Skeletal muscle tissue (tissue), 4 donors: ENCODE results near the gene NXPE2. TPM values are rescaled to one million over a fixed set of nuclear protein-coding genes. Genes with fewer than 3 reads are reported as not detected.
"Not testable (repeated sequence)": the region's sequence is repeated elsewhere in the genome, so short reads cannot be mapped to it uniquely, and the experiment has no call there.

Experiments
- H3K27ac ChIP-seq: one replicate; pipeline ENCODE4 v1.7.0; 2013; ENCODE audit warnings: mild to moderate bottlenecking, low read depth, low read length, inconsistent platforms
- H3K27me3 ChIP-seq, 3 donors: one replicate each; pipeline ENCODE4 v1.7.0; 2013; ENCODE audit warnings: low read length in 3 of 3; ENCODE audit not compliant: control insufficient read depth in 3 of 3, insufficient read depth in 3 of 3
- H3K36me3 ChIP-seq, 3 donors: one replicate each; pipeline ENCODE4 v1.7.0; 2013; ENCODE audit warnings: low read length in 3 of 3; ENCODE audit not compliant: control insufficient read depth in 3 of 3, insufficient read depth in 3 of 3
- H3K4me1 ChIP-seq, 3 donors: one replicate each; pipeline ENCODE4 v1.7.0; 2013; ENCODE audit warnings: low read length in 3 of 3, mild to moderate bottlenecking in 3 of 3; ENCODE audit not compliant: control insufficient read depth in 3 of 3, insufficient read depth in 3 of 3
- H3K4me3 ChIP-seq, 3 donors: one replicate each; pipeline ENCODE4 v1.7.0; 2013; ENCODE audit warnings: low read length in 3 of 3
- H3K9ac ChIP-seq, 3 donors: one replicate each; pipeline ENCODE4 v1.7.0; 2013; ENCODE audit warnings: low read length in 3 of 3, mild to moderate bottlenecking in 3 of 3, moderate library complexity in 2 of 3, low read depth in 1 of 3
- H3K9me3 ChIP-seq, 3 donors: one replicate each; pipeline ENCODE4 v1.7.0; 2013; ENCODE audit warnings: low read length in 3 of 3; ENCODE audit not compliant: control insufficient read depth in 3 of 3
- total RNA-seq: library from RNA; depleted of rRNA; stranded (reverse); fragments of >200 nt; gene quantifications from one replicate; pipeline ENCODE4 v1.2.3, GENCODE V29; 2014
- donor health status: Osteomylitis.

NXPE2 gene
- total RNA-seq: 0.52 TPM

DNA sequence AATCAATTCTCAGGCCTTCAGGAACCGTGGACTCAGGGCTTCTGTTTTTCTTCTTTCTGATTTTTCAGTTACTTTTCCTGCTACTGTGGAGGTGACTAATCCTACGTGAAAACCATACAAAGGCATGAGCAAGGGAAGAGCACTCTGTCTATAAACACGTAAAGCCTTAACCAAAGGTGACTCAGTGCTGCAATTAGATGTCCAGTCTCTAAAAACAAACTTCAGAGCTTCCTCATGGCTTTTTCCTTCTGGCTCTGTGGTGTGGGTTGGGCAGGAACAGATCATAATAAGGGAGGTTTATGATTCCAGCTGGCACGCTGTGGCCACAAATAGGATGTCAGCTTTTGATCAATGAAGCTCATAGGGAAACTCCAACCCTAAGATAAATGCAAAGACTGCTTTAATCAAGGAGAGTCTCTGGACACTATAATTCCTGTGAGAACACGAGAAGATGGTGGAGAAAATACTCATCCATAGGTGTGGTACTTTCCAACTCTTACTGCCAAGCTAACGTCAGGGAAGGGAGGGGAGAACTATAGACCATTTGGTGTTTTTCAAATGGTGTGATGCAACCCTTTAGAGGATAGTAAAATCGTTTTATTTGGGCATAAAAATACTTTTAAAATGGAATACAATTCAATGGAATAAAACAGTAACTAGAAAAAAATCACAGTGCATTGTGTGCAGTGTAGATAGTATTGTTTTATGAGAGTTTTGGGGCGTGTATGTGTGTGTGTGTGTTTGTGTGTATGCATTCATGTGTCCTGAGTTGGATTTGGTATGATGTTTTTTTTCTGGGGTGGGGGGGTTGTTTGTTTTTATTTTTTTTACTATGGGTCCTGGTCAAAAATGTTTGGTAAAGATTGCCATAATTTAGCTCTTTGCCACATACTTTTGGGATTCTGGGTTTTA is at the start of gene NXPE2:
Gene NXPE2, plus strand, starts transcription at position 403 of the 912 bp plus-strand sequence. Its CDS starts 49 bp downstream, at position 452.
- Histone ChIP-seq H3K27ac (no peak within 1 kb of the TSS), H3K4me3 (no peak within 1 kb of the TSS), H3K4me1 (no peaks in the 10 kb centered on the region), H3K9me3 (no peaks in the 10 kb centered on the region), H3K36me3 (no peaks in the 10 kb centered on the region), H3K9ac (no peak within 1 kb of the TSS), H3K27me3 (no peaks in the 10 kb centered on the region)

DNA sequence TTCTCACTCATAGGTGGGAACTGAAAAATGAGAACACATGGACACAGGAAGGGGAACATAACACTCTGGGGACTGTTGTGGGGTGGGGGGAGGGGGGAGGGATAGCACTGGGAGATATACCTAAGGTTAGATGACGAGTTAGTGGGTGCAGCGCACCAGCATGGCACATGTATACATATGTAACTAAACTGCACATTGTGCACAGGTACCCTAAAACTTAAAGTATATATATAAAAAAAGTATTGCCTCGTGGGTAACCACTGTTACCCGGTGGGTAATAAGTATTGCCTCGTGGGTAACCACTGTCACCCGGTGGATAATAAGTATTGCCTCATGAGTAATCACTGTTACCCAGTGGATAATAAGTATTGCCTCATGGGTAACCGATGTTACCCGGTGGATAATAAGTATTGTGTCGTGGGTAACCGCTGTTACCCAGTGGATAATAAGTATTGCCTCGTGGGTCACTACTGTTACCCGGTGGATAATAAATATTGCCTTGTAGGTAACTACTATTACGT is 46.8 kb upstream of the NXPE2 start:
- H3K27me3 ChIP-seq, H3K9ac ChIP-seq, H3K27ac ChIP-seq, H3K4me1 ChIP-seq, H3K9me3 ChIP-seq, H3K36me3 ChIP-seq, H3K4me3 ChIP-seq: not testable (repeated sequence)

DNA sequence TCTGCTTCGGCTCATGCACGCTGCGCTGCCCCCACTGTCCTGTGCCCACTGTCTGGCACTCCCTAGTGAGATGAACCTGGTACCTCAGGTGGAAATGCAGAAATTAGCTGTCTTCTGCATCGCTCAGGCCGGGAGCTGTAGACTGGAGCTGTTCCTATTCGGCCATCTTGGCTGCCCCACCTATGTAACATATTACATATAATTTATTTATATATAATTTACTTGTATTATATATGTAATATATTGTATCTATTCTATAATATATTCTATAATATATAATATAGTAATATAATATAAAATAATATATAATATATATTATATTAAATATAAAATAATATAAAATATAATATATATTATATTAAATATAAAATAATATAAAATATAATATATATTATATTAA is 38.9 kb upstream of the NXPE2 start:
- H3K9ac ChIP-seq, H3K36me3 ChIP-seq, H3K4me1 ChIP-seq, H3K27me3 ChIP-seq, H3K4me3 ChIP-seq, H3K27ac ChIP-seq, H3K9me3 ChIP-seq: not testable (repeated sequence)

DNA sequence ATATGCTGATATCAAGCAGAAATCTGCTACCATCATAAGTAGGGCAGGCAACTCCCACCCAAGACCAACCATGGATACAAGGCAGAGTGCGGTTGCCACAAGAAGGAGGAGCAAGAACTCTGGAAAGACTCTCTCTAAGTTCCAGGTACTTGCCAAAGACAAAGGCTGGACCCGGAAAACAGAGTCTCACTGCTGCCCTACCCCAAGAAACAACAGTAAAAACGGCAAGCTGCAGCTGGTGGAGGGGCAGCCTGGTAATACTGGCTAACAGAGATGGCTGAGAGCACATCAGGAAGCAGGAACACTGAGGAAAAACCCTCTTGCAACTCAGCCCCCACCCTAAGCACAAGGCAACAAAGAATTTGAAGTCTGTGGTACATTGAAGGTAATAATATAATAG is 27.7 kb upstream of the NXPE2 start:
- no peaks in the 10 kb centered on the region for H3K27me3 ChIP-seq
- no peak overlapping the region for H3K4me3 ChIP-seq
- H3K9ac ChIP-seq: no peak overlapping the region
- H3K9me3 ChIP-seq: no peaks in the 10 kb centered on the region
- H3K36me3 ChIP-seq: no peaks in the 10 kb centered on the region
- no peaks in the 10 kb centered on the region for H3K4me1 ChIP-seq
- no peak overlapping the region for H3K27ac ChIP-seq

DNA sequence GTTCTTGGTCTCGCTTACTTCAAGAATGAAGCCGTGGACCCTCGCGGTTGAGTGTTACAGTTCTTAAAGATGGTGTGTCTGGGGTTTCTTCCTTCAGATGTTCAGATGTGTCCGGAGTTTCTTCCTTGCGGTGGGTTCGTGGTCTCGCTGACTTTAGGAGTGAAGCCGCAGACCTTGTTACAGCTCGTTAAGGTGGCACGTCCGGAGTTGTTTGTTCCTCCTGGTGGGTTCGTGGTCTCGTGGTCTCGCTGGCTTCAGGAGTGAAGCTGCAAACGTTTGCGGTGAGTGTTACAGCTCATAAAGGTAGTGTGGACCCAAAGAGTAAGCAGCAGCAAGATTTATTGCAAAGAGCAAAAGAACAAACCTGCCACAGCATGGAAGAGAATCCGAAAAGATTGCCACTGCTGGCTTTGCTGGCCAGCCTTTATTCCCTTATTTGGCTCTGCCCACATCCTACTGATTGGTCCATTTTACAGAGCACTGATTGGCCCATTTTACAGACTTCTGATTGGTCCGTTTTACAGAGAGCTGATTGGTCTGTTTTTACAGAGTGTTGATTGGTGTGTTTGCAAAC is 27.1 kb upstream of the NXPE2 start:
- Histone ChIP-seq H3K4me3 (no peak overlapping the region), H3K27me3 (no peaks in the 10 kb centered on the region), H3K4me1 (no peaks in the 10 kb centered on the region), H3K9ac (no peak overlapping the region), H3K36me3 (no peaks in the 10 kb centered on the region), H3K9me3 (no peaks in the 10 kb centered on the region), H3K27ac (no peak overlapping the region)

DNA sequence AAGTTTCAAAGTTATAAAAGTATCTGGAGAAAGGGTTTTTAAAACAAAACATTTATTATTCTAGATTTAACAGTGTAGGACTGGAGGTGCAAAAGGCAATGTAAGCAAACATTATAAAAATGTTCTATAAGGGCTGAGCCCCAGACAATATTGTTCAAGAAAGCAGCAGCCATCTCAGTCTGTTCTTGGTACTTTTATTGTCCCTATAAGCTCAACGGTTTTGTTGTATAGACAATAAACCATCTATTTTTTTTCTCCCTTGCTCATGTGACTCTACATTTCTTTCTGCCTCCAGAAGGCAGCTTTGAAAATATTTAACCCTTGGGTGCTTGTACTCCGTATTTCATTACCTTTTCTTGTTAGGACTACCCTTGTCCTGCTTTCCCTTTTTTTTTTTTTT is 25.2 kb upstream of the NXPE2 start:
- Histone ChIP-seq H3K4me3 (no peak overlapping the region), H3K27ac (no peak overlapping the region), H3K9me3 (no peaks in the 10 kb centered on the region), H3K27me3 (no peaks in the 10 kb centered on the region), H3K4me1 (no peaks in the 10 kb centered on the region), H3K36me3 (no peaks in the 10 kb centered on the region), H3K9ac (no peak overlapping the region)

DNA sequence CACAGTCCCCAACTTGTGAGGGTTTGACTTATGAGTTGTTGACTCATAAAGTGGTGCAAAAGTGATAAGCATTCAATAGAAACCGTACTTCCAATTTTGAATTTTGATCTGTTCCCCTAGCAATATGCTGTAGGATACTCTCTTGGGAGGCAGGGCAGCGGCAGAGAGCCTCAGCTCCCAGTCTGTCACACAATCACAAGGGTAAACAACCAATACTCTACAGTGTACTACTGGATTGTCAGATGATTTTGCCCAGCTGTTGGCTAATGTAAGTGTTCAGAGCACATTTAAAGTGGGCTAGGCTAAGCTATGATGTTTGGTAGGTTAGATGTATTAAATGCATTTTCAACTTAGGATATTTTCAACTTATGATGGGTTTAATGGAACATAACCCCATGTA is 13.7 kb upstream of the NXPE2 start:
- Histone ChIP-seq H3K27ac (no peak overlapping the region), H3K9me3 (no peaks in the 10 kb centered on the region), H3K27me3 (no peaks in the 10 kb centered on the region), H3K36me3 (no peaks in the 10 kb centered on the region), H3K4me3 (no peak overlapping the region), H3K9ac (no peak overlapping the region), H3K4me1 (no peaks in the 10 kb centered on the region)

DNA sequence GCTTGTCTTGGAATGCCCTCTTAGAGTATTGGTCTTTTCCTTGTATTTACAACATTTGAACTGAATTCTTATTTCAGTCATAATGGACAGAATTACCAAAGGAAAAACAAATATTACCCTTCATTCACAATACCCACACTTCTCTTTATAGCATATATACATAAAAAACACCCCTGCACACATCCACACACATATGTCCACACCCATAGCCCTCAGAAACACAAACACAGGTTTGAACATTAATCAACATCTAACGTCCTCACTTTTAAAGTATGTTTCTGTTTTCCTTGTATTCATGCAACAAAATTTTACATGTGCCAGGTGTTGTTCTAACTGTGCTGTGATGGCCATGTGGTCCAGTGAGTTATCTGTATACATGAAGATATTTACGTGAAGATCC is 11.6 kb upstream of the NXPE2 start:
- H3K9ac ChIP-seq: no peak overlapping the region
- H3K27ac ChIP-seq: no peak overlapping the region
- no peak overlapping the region for H3K4me3 ChIP-seq
- no peaks in the 10 kb centered on the region for H3K9me3 ChIP-seq
- H3K36me3 ChIP-seq: no peaks in the 10 kb centered on the region
- no peaks in the 10 kb centered on the region for H3K4me1 ChIP-seq
- no peaks in the 10 kb centered on the region for H3K27me3 ChIP-seq

DNA sequence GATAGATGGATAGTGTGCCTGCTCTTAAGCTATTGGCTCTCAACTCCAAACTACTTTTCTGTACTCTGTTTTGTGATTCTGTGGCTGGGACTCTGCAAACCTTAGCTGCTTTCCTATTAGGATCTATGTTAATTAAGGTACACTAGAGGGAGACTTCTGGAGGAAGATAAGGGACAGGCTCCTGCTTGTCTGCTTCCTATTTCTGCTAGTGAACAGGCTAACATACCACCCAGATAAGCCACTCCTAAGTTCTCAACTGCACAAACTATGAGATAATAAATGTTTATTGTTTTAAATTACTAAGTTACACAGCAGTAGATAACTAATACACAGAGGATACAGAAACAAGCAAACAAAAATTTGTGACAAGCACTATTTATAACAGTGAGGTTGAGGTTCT is 10.2 kb upstream of the NXPE2 start:
- no peaks in the 10 kb centered on the region for H3K9me3 ChIP-seq

DNA sequence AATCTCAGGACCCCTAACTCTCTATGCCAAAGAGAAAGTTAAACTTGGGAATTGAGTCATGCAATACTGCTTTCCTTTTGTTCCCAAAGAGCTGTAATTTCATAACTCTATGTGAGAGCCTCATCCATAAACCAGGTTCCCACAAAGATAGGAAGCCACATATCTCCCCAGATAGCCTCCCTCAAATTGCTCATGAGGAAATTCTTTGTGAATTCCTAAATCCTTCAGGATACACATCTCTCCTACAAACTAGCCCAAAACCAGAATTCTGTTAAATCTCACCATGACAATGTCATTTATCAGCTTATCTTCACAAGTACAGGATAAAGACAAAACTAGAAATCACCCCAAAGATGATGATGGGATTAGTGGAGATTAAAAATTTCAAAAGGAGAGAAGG is 4.7 kb upstream of the NXPE2 start:
- Histone ChIP-seq H3K4me1 (no peaks in the 10 kb centered on the region), H3K27me3 (no peaks in the 10 kb centered on the region), H3K4me3 (no peak overlapping the region), H3K27ac (no peak overlapping the region), H3K36me3 (no peaks in the 10 kb centered on the region), H3K9ac (no peak overlapping the region), H3K9me3 (no peaks in the 10 kb centered on the region)

More for the DNA sequence above, 10.2 kb upstream of the NXPE2 start:
- H3K4me1 ChIP-seq: no peaks in the 10 kb centered on the region
- H3K9ac ChIP-seq: no peak overlapping the region
- H3K4me3 ChIP-seq: no peak overlapping the region
- no peaks in the 10 kb centered on the region for H3K36me3 ChIP-seq
- no peaks in the 10 kb centered on the region for H3K27me3 ChIP-seq
- H3K27ac ChIP-seq: no peak overlapping the region
